ENCODE results near the gene DHRS4L2.
"Not testable (repeated sequence)": the region's sequence is repeated elsewhere in the genome, so short reads cannot be mapped to it uniquely, and the experiment has no call there.

- not testable (repeated sequence) for TF ChIP-seq CTCF (IDR thresholded peaks at IDR 0.05 in 8 of 11, conservative IDR thresholded peaks at IDR 0.05 in 3 of 11); POLR2A (IDR thresholded peaks at IDR 0.05)
- peak in 2 of 3 donors; percentile 55 to 80 for TF ChIP-seq POLR2AphosphoS5 (IDR thresholded peaks at IDR 0.05)
These were observed at the start of gene DHRS4L2 for GRCh38 chr14:23988607-23989363.
